NCI-H187 (cell line): ENCODE measurements around the gene ZSWIM5.
"Not testable (repeated sequence)": the region's sequence is repeated elsewhere in the genome, so short reads cannot be mapped to it uniquely, and the experiment has no call there.

Experiments
- DNase-seq, 2 experiments: peaks; one replicate each; lab custom pipeline; 2025; lab: John Stamatoyannopoulos, UW

ZSWIM5 gene

DNA sequence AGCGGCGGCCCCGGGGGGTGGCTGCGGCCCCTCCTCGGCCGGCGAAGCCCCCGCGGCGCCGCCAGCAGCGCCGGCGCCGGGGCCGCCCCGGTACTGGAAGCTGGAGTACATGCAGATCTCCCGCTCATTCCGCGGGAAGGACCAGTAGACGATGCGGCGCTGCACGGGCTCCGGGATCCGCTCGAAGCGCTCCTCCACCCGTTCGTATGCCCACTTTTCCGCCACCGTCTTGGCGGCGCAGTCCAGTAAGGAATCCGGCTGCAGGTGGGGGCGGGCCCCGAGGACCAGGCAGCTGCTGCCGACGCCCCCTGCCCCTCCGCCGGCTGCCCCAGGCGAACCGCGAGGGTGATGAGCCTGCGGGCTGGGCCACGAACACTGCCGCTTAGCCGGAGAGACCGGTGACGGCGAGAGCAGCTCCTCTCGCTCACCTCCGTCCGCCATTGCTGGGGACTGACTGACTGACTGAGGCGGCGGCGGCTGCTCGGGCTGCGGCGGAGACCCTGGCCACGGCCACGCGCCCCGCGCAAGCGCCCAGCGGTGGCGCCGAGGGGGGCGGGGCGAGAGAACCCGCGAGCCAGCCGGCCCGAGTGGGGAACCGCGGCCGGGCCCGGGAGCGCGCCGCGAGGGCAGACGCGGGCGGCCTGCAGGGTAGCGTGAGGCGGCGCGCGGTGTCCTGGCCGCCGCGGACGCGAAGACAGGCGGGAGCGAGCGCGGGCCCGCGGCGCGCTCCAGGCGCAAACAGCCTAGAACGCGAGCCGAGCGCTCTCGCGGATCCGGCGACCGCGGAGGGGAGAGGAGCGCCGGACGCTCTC is at the start of gene ZSWIM5:
ZSWIM5 (minus strand) TSS at position 696 of the 812 bp plus-strand sequence; CDS start at position 441, 255 bp downstream.
- DNase-seq, result peak; percentile 39 to 52

DNA sequence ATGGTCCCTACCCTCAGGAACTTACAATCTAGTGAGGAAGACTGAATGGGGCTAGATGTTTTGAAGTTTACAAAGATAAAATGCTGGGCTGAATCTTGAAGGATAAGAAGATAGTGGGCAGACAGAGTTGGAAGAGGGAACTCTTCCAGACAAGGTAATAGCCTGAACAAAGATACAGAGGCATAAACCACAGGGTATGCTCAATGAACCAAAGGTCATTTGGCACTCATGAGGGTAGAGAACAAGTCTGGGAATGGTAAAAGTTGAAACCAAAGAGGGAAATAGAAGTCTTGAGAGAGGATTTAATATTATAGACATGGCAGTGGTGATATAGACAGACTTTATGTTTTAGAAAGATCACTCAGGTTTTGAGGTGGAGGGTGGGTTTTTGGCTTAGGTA is 48.1 kb upstream of the ZSWIM5 start:
- no peak for DNase-seq

DNA sequence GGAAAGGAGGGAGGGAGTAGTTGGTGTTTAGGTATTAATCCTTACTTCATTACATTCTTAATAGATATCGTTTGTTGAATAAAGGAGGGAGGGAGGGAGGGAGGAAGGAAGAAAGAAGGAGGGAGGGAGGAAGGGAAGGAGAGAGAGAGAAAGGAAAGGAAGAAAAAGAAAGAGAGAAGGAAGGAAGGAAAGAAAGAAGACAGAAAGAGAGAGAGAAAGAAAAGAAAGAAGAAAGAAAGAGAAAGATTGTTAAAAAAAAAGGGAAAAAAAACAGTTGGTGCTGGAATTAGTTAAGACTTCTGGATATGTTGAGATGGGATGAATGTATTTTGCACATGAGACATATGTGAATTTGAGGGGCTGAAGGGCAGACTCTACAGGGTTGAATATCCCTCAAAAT is 44.1 kb upstream of the ZSWIM5 start:
- no peak for DNase-seq

DNA sequence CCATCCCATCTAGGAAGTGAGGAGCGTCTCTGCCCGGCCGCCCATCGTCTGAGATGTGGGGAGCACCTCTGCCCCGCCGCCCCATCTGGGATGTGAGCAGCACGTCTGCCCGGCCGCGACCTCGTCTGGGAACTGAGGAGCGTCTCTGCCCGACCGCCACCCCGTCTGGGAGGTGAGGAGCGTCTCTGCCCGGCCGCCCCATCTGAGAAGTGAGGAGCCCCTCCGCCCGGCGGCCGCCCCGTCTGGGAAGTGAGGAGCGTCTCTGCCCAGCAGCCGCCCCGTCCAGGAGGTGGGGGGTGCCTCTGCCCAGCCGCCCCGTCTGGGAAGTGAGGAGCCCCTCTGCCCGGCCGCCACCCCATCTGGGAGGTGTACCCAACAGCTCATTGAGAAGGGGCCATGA is 41.6 kb upstream of the ZSWIM5 start:
- not testable (repeated sequence) for DNase-seq

DNA sequence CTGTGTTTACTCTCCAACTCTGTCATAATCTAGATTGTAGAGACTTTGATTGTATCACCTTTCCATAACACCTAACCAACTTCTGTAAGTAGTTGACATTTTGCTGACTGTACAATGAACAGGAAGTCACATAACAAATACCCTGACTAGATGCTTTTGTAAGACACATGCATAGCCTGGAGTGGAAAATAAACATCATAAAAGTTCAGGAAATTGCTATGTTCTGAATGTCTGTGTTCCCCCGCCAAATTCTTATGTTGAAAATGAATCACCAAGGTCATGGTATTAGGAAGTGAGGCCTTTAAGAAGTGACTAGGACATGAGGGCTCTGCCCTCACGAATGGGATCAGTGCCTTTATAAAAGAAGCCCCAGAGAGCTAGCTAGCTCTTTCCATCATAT is 40.4 kb upstream of the ZSWIM5 start:
- DNase-seq, result no peak

DNA sequence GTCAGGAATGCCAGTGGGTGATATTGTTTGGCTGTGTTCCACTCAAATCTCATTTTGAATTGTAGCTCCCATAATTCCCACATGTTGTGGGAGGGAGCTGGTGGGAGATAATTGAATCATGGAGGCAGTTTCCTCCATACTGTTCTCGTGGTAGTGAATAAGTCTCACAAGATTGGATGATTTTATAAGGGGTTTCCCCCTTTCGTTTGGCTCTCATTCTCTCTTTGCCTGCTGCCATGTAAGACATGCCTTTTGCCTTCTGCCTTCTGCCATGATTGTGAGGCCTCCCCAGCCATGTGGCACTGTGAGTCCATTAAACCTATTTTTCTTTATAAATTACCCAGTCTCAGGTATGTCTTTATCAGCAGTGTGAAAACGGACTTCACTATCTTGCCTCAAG is 40.0 kb upstream of the ZSWIM5 start:
- not testable (repeated sequence) for DNase-seq

DNA sequence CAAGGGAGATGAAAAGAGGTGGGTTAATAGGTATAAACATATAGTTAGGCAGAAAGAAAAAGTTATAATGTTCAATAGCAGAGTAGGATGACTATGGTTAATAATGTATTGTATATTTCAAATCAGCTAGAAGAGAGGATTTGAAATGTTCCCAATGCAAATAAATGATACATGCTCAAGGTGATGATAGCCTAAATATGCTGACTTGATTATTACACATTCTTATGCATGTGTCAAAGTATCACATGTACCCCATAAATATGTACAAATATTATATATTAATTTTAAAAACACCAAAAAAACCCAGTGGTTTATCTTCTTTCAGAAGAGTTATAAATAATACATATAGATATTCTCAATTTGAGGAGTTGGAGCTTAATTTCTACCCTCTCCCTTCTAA is 38.3 kb upstream of the ZSWIM5 start:
- DNase-seq, result no peak

DNA sequence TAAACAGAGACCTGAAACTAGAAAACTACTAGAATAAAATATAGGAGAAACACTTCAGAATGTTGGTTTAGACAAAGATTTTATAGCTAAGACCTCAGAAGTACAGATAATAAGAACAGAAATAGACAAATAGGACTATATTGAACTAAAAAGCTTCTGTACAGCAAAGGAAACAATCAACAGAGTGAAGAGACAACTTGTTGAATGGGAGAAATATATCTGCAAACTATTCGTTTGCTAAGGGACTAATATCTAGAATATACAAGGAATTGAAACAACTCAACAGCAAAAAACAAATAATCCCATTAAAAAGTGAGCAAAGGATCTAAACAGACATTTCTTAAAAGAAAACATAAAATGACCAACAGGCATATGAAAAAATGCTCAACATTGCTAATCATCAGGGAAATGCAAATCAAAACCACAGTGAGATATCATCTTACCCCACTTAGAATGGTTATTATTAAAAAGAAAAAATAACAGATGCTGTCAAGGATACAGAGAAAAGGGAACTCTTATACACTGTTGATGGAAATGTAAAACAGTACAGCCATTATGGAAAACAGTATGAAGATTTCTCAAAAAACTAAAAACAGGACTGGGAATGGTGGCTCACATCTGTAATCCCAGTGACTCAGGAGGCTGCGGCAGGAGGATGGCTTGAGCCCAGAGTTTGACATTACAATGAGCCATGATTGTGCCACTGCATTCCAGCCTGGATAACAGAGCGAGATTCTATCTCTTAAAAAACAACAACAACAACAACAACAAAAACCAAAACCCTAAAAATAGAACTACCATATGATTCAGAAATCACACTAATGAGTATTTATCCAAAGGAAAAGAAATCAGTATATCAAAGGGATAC is 37.3 kb upstream of the ZSWIM5 start:
- DNase-seq, result no peak

DNA sequence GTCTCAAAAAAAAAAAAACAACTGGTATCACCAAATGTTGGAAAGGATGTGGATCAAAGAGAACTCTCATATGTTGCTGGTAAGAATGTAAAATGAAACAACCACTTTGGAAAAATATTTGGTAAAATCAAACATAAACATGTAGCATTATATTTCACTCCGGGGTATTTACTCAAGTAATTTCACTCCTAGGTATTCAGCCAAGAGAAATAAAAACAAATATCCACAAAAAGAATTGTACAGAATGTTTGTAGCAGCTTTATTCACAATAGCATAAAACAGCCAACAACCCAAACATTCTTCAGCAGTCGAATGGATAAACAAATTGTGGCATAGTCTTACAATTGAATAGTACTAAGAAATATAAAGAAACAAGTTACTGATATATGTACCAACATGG is 32.4 kb upstream of the ZSWIM5 start:
- DNase-seq, result no peak

DNA sequence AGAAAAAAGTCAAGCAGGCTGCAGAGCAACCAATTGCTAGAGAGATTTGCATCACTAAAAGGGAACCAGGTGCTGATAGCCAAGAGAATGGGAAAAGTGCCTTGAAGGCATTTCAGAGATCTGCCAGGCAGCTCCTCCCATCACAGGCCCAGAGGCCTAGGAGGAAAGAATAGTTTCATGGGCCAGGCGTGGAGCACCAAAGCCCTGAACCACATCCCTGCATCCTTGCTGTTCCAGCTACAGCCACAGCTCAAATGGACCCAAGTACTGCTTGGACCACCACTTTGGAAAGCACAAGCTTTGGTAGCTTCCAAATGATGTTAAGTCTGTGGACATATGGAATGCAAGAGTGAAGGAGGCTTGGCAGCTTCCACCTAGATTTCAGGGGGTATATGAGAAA is 29.7 kb upstream of the ZSWIM5 start:
- no peak for DNase-seq

DNA sequence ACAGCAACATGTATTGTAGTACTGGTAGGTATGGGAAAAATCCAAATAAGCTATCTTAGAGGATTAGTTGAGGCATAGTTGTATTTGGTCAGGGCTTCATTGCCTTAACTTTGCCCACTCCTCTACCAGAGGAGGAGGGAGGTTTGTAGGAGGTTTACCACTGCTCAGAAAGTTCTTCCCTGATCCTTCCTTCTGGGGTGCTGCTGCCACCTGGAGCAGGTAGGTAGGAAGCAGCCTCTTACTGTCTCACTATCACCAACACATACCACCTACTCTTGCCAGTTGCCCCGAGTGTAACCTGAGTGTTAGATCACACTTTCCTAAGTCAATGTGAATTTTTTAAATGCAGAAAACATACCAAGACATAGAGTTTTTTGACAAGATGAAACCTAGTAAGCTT is 24.1 kb upstream of the ZSWIM5 start:
- no peak for DNase-seq

DNA sequence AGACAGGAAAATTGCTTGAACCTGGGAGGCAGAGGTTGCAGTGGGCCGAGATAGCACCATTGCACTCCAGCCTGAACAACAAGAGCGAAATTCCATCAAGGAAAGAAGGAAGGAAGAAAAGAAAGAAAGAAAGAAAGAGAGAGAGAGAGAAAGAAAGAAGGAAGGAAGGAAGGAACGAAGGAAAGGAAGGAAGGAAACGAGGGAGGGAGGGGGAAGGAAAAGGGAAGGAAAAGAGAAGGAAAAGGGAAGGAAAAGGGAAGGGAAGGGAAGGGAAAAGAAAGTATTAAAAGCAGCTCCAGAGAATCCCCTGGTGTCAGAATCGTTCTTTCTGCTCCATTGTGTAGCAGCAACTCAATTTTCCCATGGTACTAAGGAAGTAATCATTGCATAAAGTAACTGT is 19.2 kb upstream of the ZSWIM5 start:
- DNase-seq, result no peak

DNA sequence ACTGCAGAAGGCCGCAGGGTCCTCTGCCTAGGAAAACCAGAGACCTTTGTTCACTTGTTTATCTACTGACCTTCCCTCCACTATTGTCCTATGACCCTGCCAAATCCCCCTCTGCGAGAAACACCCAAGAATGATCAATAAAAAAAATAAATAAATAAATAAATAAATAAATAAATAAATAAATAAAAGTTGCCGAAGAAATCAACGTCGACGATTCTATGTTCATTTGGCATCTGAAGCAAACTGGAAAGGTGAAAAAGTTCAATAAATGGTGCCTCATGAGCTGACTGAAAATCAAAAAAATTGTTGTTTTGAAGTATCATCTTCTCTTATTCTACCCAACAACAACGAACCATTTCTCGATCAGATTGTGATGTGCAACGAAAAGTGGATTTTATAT is 17.3 kb upstream of the ZSWIM5 start:
- not testable (repeated sequence) for DNase-seq

DNA sequence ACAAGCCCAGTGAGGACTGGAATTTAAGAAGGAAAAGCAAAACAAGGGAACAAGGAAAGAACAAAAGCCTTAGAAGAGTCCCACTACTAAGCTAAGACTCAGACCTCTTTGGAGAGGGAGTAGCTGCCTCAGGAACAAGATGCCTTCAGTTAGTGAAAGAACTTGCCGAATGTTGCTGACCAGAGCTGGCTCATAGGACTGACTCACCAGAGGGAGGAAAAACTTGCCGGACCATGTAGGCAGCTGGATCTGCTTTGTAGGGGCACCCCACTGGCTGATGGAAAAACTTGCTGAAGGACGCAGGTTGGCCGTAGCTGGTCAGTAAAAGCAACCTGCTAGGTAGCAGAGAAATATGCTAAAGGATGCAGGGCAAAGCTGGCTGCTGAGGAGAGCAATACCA is 15.3 kb upstream of the ZSWIM5 start:
- no peak for DNase-seq

DNA sequence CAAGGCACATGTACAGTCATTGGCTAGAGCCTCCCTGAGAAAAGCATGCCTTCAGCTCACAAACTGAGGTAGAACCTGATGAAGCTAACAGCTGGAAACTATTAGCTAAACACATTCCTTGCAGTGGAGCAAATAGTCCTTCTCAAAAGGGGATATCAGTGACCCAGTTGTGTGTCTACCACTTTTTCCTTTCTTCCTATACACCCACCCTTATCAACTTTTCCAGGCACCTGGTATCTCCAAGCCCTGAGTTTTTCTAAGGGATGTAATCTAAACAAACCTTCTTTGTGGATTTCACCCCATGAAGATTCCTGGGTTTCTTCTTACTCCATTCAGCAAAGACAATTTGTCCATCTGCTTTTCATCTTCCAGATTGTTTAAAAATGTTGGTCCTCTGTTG is 10.5 kb upstream of the ZSWIM5 start:
- no peak for DNase-seq

DNA sequence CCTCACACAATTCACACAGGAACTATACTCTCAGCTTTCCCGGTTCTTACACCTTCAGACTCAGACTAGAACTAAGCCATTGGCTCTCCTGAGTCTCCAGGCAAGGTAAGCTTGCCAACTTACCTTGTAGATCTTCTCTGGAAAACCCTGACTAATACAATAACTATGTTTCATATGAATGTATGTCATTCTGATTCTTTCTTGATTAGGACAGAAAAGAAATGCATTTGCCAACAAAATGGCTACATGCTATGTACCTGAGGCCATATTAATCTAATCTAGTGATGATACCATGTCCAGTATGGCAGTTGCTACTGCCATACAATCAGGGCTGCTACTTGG is 9.8 kb upstream of the ZSWIM5 start:
- no peak for DNase-seq

DNA sequence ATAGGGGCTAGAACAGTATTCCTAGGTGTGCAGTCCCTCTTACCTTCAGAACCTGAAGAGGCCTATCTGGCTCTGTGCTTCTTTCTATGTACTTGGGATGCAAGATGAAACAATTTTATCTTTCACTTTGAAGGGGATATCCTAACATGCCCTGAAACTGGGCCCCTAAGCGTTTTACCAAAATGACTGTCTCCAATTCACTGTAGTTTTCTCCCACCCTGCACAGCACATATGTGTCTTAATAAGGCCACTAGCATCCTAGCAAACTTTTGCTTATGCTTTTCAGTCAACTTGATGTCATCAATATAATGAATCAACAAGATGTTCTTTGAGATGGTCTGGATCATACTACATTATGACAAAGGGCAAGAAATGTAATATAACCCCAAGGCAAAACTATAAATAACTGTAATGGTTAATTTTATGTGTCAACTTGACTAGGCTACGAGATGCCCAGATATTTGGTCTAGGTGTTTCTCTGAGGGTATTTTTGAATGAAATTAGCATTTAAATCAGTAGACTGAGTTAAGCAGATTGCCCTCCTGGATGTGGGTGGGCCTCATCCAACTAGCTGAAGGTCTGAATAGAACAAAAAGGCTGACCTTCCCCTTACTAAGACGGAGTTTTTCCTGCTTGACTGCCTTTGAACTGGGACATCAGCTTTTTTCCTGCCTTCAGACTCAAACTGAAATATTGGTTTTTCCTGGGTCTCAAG is 9.2 kb upstream of the ZSWIM5 start:
- DNase-seq, result no peak

DNA sequence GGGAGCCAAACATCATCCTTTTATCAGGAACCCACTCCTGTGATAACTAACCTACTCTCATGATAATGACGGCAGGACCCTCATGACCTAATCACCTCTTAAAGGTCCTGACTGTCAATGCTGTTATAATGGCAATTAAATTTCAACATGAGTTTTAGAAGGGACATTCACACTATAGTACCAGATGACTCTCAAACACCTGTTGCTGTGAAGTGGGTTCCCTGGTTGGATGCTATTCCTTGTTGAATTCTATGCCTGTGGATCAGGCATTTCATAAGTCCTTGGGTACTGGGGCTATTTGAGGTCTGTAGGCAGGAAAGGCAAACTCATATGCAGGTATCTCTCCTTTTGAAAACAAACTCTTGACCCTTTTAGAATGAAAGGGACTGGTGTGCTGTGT is 7.5 kb upstream of the ZSWIM5 start:
- DNase-seq, result no peak

DNA sequence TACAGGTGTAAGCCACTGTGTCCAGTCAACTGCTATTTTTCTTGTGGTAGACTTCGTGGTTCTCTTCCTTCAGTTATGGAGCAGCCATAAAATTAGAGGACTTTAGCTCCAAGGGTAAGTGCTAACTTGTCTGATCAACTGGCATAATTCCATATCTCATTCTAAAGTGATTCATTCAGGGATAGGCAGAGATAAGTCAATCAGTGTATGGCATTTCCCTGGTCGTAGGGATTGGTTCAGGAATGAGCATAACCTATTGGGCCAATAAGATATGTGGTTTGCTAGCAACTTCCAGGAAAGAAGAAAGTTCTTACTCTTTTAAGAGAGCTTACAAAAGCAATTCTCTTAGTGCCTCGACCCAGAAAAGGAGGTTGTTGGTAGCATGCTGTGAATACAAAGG is 4.7 kb upstream of the ZSWIM5 start:
- DNase-seq, result no peak

DNA sequence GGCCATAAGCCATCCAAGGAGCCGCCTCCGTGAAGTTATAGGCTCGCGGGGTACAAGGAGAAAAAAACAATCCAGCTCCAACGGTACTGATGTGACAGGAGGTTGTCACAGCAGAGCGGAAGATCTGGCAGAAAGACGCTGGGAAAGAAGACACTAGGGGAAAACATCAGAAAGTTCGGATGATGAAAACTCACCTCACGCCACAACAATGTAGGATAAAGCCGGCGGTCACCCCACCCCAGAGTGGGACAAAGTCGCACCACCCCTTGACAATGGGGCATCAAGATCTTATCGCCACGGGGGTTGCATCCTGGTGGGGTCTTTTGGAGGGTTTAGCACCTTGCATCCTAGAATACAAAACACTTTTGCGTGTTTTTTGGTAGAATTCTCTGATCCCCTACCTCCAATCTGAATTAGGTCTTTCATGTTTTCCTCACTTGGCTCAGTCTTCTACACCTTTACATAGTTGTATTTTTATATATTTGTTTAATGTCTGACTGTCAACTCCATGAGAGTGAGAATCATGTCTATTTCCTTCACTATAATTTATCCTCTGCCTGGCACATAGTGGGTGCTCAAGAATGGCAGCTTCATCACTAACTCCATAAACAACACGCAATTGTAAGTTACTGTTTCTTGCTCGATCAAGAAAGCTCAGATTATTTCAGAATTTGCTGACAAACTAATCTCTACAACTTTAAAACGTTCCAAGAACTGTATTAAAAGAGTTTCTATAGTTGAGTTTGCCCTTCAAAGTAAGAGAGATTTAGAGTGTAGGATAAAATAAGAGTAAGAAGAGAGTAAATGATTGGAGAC is 611 bp upstream of the ZSWIM5 start:
- no peak for DNase-seq

DNA sequence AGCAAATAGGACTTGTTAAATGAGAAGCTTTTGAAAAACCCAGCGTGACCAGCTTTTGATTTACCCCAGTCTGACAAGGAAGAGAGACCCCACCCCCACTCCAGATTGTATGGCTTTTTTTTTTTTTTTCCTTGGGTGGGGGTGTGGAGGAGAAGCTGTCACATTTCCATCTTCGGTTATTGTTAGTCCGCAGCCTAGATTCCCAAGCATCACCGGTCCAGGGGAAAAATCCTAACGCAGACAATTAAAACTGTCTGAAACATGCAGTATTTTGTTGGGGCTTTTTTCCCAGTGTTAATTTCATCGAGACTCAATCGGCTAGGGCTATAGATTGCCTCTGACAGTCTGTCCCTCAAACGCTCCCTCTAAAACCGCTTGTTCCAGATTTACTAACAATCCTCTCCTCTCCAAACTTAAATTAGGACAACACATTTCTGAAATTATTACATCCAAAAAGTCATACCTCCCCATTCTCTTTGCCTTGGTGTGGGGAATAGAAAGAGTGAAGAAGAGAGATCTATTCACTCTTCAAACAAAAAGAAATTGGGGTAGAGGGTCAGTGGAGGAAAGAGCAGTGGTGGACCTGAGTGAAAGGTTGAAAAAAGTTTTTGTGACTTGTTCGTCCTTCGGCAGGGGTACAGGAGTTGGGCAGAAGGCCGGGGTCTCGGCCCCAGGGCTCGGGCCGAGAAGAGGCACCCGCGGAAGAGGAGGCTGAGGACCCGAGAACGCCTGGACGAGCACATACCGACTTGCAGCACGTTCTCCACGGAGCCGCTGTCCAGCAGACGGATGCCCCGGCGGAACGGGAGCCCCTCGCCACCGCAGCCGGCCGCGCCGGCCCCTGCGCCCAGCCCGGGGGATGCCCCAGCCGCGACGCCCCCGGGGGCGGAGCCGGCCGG is 1.1 kb downstream of the ZSWIM5 start:
- DNase-seq, result peak; percentile 17 to 19
